GM19240 (cell line): ENCODE results near the gene SHROOM3.

ENCODE experiments used
- DNase-seq: peaks from one replicate; pipeline ENCODE4 v3.0.0; 2011; ENCODE audit warnings: low spot score; ENCODE audit not compliant: insufficient read length

SHROOM3 gene

GRCh38 chr4:76568262-76568661, 133.2 kb downstream of the SHROOM3 start:
- DNase-seq, result no peak

DNA sequence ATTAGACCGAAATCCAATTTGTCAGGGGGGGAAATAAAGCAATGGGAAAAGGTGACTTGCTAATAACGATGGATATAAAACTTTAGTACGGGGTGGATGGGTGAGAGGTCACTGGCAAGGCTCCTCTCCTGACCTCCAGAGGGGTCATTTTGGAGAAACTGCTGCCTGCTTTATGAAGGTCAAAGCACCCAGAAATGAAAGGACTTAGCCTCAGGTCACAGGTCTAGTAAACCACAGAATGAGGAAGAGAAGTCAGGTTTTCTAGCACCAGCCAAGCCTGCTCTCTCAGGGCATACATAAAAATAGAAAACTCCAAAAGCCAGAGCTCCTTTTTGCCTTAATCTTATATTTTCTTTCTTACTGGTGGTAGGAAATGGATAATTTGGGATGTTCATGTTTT, 134.2 kb downstream of the SHROOM3 start:
- DNase-seq, result no peak

DNA sequence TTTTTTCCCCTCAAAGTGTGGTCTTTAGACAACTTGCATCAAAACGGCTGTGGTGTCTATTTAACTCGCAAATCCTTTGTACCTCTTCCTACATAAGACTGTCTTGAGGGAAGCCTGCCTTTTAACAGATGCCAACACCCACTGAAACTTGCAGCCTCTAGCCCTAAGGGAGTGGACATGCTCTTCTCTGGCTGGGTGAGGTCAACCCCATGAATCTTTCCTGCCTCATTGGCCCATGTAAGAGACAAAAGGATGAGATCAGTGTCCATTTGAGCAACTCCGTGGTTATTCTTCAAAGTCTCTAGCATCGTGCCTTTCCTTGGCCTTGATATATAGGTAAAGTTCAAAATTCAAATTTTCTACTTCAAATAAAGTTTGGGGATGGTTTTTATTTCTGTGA, 134.7 kb downstream of the SHROOM3 start:
- DNase-seq, result no peak

DNA sequence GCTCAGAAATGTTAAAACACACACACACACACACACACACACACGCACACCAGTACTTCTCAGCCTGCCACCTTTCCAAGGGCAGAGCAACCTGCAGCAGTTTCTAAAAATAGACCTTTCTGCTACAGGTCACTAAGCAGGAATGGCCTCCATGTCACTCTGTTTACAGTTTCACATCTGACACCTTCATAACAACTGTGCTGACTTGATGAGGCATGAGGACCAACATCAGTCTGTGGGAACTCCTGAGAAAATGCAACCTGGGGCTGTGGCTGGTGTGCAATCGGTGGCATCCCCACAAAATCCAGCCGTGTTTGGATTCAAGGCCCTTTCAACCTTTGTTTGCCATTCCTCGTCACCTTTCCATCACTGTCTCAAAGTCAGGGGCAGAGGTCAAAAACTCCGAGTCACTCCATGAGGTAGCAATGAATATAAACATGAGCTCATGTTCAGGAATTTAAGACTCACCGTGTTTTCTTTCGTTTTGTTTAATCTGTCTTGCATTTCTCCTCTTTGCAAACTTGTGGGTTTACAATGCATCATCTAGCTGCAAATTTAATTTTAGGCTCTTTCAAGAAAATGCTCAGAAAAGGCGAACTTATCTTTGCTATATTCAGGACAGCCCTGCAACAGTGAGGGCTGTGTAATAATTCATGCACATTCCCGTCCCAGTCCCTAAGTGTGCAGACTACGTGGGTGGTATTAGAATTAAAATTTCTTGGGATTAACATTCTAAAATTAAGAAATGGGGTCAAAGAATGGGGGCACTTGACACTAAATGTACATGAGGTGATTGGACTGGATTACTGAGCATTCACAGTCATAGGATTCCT, 135.3 kb downstream of the SHROOM3 start:
- no peak for DNase-seq

DNA sequence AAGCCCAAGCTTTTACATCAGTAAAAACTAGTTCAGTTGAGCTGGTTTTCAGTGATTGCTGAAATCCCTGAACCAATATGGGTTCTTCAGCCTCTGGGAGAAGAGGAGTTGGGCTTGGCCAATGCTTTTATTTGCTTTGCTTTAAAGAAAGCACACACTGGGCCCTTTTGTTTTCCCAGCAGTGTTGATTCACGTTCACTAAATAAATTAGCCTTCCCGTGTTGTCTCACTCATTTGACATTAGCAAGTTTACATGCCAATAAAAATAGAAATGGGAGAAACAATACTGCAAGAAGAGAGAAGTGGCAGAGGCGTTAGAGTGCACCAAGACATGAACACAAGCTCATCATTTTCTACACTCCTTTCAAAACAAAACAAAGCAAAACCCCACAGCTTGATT, 136.2 kb downstream of the SHROOM3 start:
- DNase-seq, result no peak

- DNase-seq, result no peak
Measured at GRCh38 chr4:76572224-76572623, 137.2 kb downstream of the SHROOM3 start.

GRCh38 chr4:76576824-76577223, 141.8 kb downstream of the SHROOM3 start:
- no peak for DNase-seq

DNA sequence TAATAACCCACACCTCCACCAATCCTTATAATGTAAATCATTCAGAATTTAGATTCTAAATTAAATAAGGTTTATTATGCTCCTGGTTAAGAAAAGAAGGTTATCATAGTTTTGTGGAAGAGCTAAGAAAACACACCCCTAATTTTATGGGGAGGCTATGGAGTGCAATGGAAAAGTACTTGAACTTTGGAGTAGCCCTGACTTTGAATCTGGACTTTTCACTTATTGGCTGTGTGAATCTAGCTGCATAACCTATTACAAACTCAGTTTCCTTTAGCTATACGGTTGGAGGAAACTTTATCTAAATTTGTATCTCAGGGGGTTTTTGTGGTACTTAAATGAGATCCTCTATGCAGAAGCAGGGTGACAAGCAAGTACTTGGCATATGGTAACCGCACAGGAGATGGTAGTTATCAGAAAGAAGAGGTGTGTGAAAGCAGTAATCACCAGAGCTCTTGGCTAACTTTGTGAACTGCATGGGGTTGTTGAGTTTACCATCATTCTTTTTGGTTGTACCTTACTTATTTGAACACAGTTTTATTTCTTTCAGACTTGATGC, 143.1 kb downstream of the SHROOM3 start:
- no peak for DNase-seq

DNA sequence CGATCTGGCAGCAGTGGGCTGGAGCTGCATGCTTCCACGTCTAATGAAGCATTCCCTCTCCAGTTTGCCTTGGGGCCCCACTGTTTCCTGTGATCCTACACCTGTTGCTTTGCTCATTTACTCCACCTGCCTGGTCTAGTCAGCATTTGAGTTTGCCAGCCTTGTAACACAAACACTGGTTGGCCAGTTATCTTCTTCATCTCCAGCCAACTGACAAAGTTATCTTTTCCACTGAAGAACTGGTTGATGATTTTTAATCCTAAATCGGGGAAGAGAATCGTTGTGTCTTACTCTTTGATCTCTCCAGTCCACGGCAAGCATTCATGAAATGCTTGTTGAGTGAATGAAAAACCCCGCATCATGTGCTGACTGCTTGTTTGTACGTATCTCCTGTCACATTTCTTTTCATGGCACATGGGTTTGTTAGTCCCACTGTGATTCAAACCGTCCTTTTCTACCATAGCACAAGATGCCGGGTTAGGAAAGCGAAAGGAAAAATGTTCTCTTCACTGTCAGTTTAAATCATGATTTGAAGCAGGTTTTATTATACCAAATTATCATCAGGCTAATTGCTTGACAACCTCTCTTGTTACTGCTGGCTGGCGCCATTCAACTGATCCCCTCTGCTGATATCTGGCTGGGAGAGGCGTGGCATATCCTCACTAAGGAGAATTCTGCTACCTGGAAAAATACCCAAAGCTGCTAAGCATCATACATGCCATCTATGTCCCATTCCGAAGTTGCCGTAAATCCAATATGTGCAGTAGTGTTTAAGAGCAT, 144.8 kb downstream of the SHROOM3 start:
- DNase-seq, result no peak

GRCh38 chr4:76581077-76581962, 146.3 kb downstream of the SHROOM3 start:
- DNase-seq, result no peak

GRCh38 chr4:76582074-76582816, 147.2 kb downstream of the SHROOM3 start:
- DNase-seq, result no peak

DNA sequence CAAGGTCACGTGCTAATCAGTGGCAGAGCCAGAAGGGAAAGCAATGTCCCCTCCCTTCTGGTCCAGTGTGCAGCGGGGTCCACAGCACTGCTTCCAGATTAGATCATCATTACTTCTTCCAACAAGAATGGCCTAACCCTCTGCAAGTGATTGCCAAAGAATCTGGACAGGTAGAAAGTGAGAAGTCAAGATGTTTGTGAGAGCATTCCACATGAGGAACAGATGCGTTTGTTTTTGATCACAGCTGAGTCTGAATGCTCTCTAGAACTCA, 147.7 kb downstream of the SHROOM3 start:
- DNase-seq, result no peak

DNA sequence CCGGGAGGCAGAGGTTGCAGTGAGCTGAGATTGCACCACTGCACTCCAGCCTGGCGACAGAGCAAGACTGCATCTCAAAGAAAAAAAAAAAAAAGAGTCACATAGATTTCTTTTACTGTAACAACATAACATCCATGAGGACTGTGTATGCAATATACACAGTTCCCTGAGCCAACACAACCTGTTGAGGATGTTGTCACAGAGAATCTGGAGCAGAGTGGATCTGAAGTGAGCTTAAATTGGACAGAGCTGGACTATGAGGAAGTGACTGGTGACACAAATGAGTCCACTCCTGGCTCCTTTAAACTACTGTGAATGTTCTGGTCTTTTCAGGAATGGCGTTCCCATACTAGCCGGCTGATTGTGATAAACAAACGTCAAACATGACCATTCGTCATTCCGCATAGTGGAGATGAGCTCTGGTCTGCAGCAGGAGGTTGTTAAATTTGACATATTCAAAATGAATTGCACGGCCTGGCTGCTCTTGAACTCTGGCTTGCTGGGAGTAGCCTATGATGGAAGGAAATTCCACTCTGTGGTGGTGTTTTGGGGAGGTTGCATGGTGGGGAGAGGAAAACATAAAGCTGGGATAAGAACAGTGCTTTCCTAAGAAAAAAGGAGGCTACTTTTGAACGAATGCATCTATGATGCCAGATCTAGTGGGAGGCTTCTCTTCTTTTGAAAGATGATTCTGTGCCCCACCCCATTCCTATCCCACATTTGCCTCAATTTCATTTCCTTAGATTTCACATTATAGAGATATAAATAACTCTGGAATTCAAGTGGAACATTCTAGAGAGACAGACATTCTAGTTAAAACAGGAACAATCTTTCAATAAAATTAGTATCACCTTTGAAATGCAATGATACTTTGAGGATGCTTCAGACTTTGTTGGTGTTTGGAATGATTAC, 149.5 kb downstream of the SHROOM3 start:
- DNase-seq, result no peak

GRCh38 chr4:76585272-76585671, 150.2 kb downstream of the SHROOM3 start:
- no peak for DNase-seq

- DNase-seq, result peak; percentile 41
Measured at GRCh38 chr4:76585897-76586360, 150.9 kb downstream of the SHROOM3 start.

DNA sequence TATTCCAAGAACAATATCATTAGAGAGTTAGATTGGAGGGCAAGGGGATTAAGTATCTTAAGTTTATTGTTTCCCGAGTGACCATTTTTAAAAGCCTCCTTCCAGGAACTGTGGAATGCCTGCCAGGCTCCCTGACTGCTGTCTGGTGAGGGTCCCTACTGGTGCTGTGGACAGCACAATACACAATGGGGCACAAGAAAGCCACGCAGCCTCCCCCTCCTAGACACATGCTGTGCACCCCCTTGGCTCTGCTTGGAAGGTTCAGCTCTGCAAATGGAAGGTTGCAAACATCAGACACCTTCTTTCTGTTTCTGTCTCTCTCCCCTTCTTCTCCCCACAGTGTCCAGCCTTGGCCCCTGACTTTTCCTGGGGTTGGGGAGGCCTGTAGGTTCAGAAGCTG, 153.2 kb downstream of the SHROOM3 start:
- DNase-seq, result no peak

DNA sequence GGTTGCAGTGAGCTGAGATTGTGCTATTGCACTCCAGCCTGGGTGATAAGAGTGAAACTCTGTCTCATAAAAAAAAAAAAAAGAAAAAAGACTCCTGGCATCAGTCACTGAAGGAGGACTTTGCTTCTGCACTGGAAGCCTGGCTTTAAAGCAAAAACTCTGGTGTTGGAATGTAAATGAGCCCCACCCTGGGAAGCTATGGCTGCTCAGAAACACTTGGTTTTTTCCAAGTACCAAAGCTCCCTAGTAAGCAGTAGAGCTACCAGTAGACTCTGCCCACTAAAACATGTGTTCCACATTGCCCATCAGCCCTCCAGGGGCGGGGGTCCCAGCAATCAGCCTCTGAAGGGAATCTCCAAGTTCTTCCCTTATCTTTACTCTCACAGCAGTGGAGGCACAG, 154.4 kb downstream of the SHROOM3 start:
- DNase-seq, result no peak

DNA sequence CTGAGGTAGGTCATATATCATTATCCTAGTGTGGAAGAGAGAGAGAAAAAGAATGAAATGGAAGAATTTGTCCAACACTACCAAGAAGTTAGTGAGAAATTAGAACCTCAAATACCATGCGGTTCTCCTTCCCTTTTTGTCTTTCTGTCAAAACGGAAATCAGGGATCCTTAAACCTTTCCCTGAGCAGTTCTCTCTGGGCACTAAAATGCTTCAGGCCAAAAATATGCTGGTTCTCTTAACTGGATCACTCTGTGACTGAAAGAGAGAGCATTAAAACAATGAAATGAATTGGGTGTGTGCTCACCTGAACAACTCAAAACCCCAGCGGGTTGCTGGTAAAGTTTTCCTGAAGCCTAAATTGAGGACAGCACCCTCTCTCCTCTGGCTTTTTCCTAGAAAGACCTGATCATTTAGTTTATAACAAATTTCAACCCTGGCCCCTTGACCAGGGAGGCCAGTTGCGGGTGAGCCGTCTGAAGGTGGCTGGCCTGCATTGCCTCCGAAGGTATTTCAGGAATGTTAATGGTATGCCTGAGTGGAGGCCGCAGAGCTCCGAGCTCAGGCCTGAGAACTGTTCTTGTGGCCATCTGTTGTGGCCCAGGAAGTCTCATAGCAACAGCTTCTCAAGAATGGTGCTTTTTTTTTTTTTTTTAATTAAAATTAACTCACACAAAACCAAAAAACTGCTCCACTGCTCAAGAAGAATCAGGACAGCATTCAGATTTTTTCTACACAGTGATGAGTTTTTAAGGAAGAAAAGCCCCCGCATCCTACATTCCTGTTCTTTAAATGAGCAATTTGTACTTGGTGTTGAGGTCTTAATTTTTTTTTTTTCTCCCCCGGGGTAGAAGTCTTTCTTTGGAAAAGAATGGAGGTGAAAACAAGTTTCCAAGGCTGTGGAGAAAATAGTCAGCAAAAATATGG, 155.1 kb downstream of the SHROOM3 start:
- DNase-seq, result no peak

DNA sequence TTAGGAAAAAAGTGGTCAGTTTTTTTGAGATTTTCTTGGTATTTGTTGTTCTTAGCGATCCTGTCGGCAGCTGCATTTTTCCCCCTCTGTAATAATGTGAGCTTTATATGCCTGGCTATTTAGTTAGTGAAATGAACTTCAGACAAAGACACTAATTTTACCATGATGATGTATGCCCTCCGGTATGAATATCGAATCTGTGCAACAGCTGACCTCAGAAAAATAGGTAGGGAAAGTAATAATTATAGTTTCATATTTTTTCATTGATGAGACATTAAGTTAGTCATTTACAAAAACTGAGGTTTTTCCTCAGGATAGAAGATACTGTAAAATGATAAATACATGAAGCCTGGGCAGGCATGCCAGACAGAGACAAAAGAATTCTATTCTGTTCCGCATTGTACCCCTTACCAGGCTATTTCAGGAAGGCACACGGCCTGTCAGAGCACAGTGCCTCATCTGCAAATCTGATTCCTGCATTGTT, 155.8 kb downstream of the SHROOM3 start:
- no peak for DNase-seq
